ENCODE data around the gene KRT2.

GRCh38 chr12:52656616-52657015 lies 4.6 kb upstream of the KRT2 start:
- no peak for TF ChIP-seq CTCF (IDR thresholded peaks at IDR 0.05)
- no peak for TF ChIP-seq POLR2A (IDR thresholded peaks at IDR 0.05)

Measured in Peyer's patch (tissue), 4 donors.